GM21528 (cell line): ENCODE results near the gene CYSRT1.
A peak's percentile ranks its signal among the peaks of the same experiment; 100 is the strongest.

ENCODE experiments used
- ATAC-seq: cut with Tn5 transposase; IDR thresholded peaks from one replicate; pipeline ENCODE4 v1.9.1; 2021; ENCODE audit warnings: mild to moderate bottlenecking, moderate library complexity; ENCODE audit not compliant: unreplicated experiment, low FRiP score

CYSRT1 gene

GRCh38 chr9:137222190-137223077 is 2.5 kb upstream of the CYSRT1 start, which contains the start of gene RNF208:
RNF208 (minus strand) TSS chr9:137222240; CDS start chr9:137221212, 1,028 bp downstream.
- ATAC-seq: peak; percentile 3

- peak; percentile 63 for ATAC-seq
These were observed 1.6 kb upstream of the CYSRT1 start for GRCh38 chr9:137223078-137223970.

GRCh38 chr9:137225699-137226331 is 841 bp downstream of the CYSRT1 start:
- ATAC-seq: no peak

- ATAC-seq: no peak
These were observed 1.5 kb downstream of the CYSRT1 start for GRCh38 chr9:137226338-137227053.

GRCh38 chr9:137227054-137227852 is 2.3 kb downstream of the CYSRT1 start, which contains the start of gene RNF224:
RNF224 (plus strand) TSS chr9:137227502; CDS start chr9:137228336, 834 bp downstream.
- no peak for ATAC-seq

GRCh38 chr9:137227853-137228505 is 3.0 kb downstream of the CYSRT1 start:
- no peak for ATAC-seq

- no peak for ATAC-seq
These were observed 3.6 kb downstream of the CYSRT1 start for GRCh38 chr9:137228506-137228967.

- no peak for ATAC-seq
These were observed 4.3 kb downstream of the CYSRT1 start for GRCh38 chr9:137228968-137229896.

GRCh38 chr9:137229903-137230704 is 5.1 kb downstream of the CYSRT1 start:
- ATAC-seq: no peak

GRCh38 chr9:137230705-137231371 is 5.9 kb downstream of the CYSRT1 start, which contains the start of gene SLC34A3:
SLC34A3 (plus strand) TSS chr9:137230901; CDS start chr9:137231703, 802 bp downstream.
- no peak for ATAC-seq

GRCh38 chr9:137231372-137232039 is 6.5 kb downstream of the CYSRT1 start:
- no peak for ATAC-seq

- no peak for ATAC-seq
These were observed 7.1 kb downstream of the CYSRT1 start for GRCh38 chr9:137232101-137232500.

- no peak for ATAC-seq
These were observed 7.5 kb downstream of the CYSRT1 start for GRCh38 chr9:137232510-137232909.

GRCh38 chr9:137233143-137233980 is 8.4 kb downstream of the CYSRT1 start:
- ATAC-seq: no peak
